K562 (cell line): Measurements from ENCODE around the gene FBXO10. TPM values are rescaled to one million over a fixed set of nuclear protein-coding genes. Genes with fewer than 3 reads are reported as not detected.

ENCODE experiments used
- ARID2 ChIP-seq: fragments of 450-650 bp; IDR thresholded peaks from 2 replicates; pipeline ENCODE4 v1.6.1; 2017; ENCODE audit warnings: antibody characterized with exemption, mild to moderate bottlenecking
- ETS2 ChIP-seq: IDR thresholded peaks from 2 replicates; pipeline ENCODE4 v1.6.1; 2016; ENCODE audit warnings: borderline replicate concordance, missing genetic modification characterization, mild to moderate bottlenecking, moderate library complexity, missing compliant biosample characterization; ENCODE audit not compliant: poor library complexity, severe bottlenecking
- MYBL2 ChIP-seq, 2 experiments: fragments of 450-650 bp in 1 of 2; sonication (generic) in 1 of 2; formaldehyde crosslinking in 1 of 2; IDR thresholded peaks; 2 replicates each; pipeline versions ENCODE4 v1.6.1 to v1.8.1; 2017 to 2022; ENCODE audit warnings: borderline replicate concordance in 1 of 2, inconsistent platforms in 1 of 2, low read depth in 1 of 2, mild to moderate bottlenecking in 1 of 2, missing genetic modification reagents in 1 of 2, moderate library complexity in 1 of 2
- NFATC3 ChIP-seq: fragments of 450-650 bp; IDR thresholded peaks from 2 replicates; pipeline ENCODE4 v1.6.1; 2017; ENCODE audit warnings: mild to moderate bottlenecking
- POLR2AphosphoS5 ChIP-seq: IDR thresholded peaks from 2 replicates; pipeline ENCODE4 v1.6.1; 2011; ENCODE audit warnings: mild to moderate bottlenecking, low read depth, low read length, moderate library complexity; ENCODE audit not compliant: control insufficient read depth, insufficient read depth
- POLR3G ChIP-seq: IDR thresholded peaks from 2 replicates; pipeline ENCODE4 v1.6.1; 2011; ENCODE audit not compliant: insufficient read length, insufficient replicate concordance; ENCODE audit errors: extremely low read depth
- RBBP5 ChIP-seq: fragments of 200-600 bp; sonication (generic); IDR thresholded peaks from 2 replicates; pipeline ENCODE4 v1.6.1; 2012; ENCODE audit warnings: borderline replicate concordance, mild to moderate bottlenecking, low read length, control low read depth, inconsistent platforms; ENCODE audit not compliant: insufficient read depth, poor library complexity, severe bottlenecking
- SUPT5H ChIP-seq: fragments of 450-650 bp; IDR thresholded peaks from 2 replicates; pipeline ENCODE4 v1.6.1; 2016
- polyA plus RNA-seq, 8 experiments: library from polyadenylated mRNA; depleted of rRNA in 4 of 8; stranded (reverse) in 5 of 8; unstranded in 3 of 8; fragments of >200 nt; fragmentation: Nextera tagmentation in 2 of 8; fragmentation: Illumina TruSeq in 1 of 8; extraction: Ambion mirVana in 2 of 8; extraction: Trizol in 1 of 8; gene quantifications; 2 replicates each; pipeline versions ENCODE4 v1.2.1 to v1.2.3, GENCODE V29; 2011 to 2014; ENCODE audit warnings: inconsistent platforms in 1 of 8, missing spikeins in 1 of 8
- total RNA-seq, 7 experiments: library from RNA; depleted of rRNA in 6 of 7; stranded (reverse); fragments of >200 nt in 6 of 7; fragmentation: Illumina TruSeq in 2 of 7; extraction: Trizol in 2 of 7; gene quantifications; 2 replicates each; pipeline versions ENCODE4 v1.2.1 to v1.2.3, GENCODE V29; 2011 to 2021; ENCODE audit warnings: low replicate concordance in 1 of 7
- TF ChIP-seq, protein P1 (sequence below): sonication (generic); formaldehyde crosslinking; IDR thresholded peaks from 2 replicates; pipeline ENCODE4 v1.8.0; 2023; ENCODE audit warnings: mild to moderate bottlenecking, missing genetic modification reagents
- TF ChIP-seq, protein P2 (sequence below), 2 experiments: fragments of 250-450 bp in 1 of 2; fragments of 450-650 bp in 1 of 2; sonication (Bioruptor Pico) in 1 of 2; IDR thresholded peaks; 2 replicates each; pipeline versions ENCODE4 v1.6.1 to v1.8.0; 2016 to 2021; ENCODE audit warnings: mild to moderate bottlenecking in 2 of 2, moderate library complexity in 2 of 2, missing compliant biosample characterization in 1 of 2, missing genetic modification characterization in 1 of 2
- TF ChIP-seq, protein P3 (sequence below): sonication (generic); formaldehyde crosslinking; IDR thresholded peaks from 2 replicates; pipeline ENCODE4 v1.8.0; 2022; ENCODE audit warnings: mild to moderate bottlenecking, missing genetic modification reagents
- TF ChIP-seq, protein P4 (sequence below), 2 experiments: fragments of 450-650 bp in 1 of 2; IDR thresholded peaks; 2 replicates each; pipeline ENCODE4 v1.6.1; 2011 to 2017; ENCODE audit warnings: low read depth in 2 of 2, antibody characterized with exemption in 1 of 2, borderline replicate concordance in 1 of 2, low read length in 1 of 2, mild to moderate bottlenecking in 1 of 2, mixed read lengths in 1 of 2; ENCODE audit not compliant: control insufficient read depth in 1 of 2
- TF ChIP-seq, protein P5 (sequence below): fragments of 250-450 bp; sonication (Bioruptor Pico); IDR thresholded peaks from 2 replicates; pipeline ENCODE4 v1.8.0; 2022; ENCODE audit warnings: inconsistent platforms
- TF ChIP-seq, protein P6 (sequence below): fragments of 250-450 bp; sonication (Bioruptor Pico); IDR thresholded peaks from 2 replicates; pipeline ENCODE4 v1.4.0; 2020; ENCODE audit warnings: mild to moderate bottlenecking, moderate library complexity

FBXO10 gene
- total and polyA plus RNA-seq, 9 of the 15 experiments (the other 6 are each of a cell fraction or from before 2014, with no cell fraction given): 0.84 to 9.9 (median 6.0) TPM

DNA sequence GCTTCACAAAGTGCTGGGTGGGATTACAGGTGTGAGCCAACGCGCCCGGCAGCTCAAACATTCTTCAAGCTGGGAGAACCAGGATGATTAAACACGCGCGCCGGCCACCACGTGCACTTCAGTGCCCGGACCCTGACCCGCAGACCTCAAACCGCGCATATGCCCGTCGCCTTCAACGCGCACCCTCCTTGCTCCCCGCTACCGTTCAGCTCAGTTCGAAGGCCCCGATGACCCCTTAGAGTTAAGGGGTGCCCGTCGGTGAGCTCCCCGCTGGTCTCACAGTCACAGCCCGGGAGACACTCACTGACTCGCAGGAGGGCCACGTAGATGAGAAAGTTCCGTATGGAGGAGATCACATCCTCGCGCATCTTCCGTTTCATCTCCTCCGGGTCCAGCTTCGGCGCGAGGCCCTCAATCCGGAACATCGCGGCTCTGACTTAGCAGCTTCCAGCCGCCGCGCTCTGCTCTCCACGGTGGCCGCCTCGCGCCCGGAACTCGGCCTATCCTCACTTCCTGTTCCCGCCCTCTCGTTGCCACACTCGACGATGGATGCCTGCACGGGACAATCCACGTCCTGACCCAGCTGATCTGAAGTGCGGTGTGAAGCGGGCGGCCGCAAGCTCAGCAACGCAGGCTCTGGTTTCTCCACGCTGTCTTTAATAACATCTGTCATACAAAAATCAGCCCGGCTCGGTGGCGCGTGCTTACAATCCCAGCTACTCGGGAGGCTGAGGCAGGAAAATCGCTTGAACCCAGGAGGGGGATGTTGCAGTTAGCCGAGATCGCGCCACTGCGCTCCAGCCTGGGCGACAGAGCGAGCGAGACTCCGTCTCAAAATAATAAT lies 16.1 kb upstream of the FBXO10 start, which contains the start of gene TOMM5 (continued):
- TF ChIP-seq POLR3G: no peak
- no peak for TF ChIP-seq MYBL2 (IDR thresholded peaks at IDR 0.05; ENCODE audit: low read depth)
- no peak for TF ChIP-seq MYBL2 (CRISPR knock-in tag; IDR thresholded peaks at IDR 0.05; ENCODE audit: borderline replicate concordance)
- no peak for TF ChIP-seq NFATC3
- TF ChIP-seq, protein P1, sequence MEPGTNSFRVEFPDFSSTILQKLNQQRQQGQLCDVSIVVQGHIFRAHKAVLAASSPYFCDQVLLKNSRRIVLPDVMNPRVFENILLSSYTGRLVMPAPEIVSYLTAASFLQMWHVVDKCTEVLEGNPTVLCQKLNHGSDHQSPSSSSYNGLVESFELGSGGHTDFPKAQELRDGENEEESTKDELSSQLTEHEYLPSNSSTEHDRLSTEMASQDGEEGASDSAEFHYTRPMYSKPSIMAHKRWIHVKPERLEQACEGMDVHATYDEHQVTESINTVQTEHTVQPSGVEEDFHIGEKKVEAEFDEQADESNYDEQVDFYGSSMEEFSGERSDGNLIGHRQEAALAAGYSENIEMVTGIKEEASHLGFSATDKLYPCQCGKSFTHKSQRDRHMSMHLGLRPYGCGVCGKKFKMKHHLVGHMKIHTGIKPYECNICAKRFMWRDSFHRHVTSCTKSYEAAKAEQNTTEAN (CRISPR knock-in tag): no peak
- TF ChIP-seq, protein P2, sequence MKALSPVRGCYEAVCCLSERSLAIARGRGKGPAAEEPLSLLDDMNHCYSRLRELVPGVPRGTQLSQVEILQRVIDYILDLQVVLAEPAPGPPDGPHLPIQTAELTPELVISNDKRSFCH (CRISPR knock-in tag; IDR thresholded peaks at IDR 0.05): no peak
- TF ChIP-seq, protein P2 (tag; IDR thresholded peaks at IDR 0.05): peak; percentile 91
- peak; percentile 99 for TF ChIP-seq SUPT5H
- TF ChIP-seq, protein P3, sequence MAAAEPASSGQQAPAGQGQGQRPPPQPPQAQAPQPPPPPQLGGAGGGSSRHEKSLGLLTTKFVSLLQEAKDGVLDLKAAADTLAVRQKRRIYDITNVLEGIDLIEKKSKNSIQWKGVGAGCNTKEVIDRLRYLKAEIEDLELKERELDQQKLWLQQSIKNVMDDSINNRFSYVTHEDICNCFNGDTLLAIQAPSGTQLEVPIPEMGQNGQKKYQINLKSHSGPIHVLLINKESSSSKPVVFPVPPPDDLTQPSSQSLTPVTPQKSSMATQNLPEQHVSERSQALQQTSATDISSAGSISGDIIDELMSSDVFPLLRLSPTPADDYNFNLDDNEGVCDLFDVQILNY (CRISPR knock-in tag): peak; percentile 83; the same call in 1 of the 2 replicates
- TF ChIP-seq, protein P4, sequence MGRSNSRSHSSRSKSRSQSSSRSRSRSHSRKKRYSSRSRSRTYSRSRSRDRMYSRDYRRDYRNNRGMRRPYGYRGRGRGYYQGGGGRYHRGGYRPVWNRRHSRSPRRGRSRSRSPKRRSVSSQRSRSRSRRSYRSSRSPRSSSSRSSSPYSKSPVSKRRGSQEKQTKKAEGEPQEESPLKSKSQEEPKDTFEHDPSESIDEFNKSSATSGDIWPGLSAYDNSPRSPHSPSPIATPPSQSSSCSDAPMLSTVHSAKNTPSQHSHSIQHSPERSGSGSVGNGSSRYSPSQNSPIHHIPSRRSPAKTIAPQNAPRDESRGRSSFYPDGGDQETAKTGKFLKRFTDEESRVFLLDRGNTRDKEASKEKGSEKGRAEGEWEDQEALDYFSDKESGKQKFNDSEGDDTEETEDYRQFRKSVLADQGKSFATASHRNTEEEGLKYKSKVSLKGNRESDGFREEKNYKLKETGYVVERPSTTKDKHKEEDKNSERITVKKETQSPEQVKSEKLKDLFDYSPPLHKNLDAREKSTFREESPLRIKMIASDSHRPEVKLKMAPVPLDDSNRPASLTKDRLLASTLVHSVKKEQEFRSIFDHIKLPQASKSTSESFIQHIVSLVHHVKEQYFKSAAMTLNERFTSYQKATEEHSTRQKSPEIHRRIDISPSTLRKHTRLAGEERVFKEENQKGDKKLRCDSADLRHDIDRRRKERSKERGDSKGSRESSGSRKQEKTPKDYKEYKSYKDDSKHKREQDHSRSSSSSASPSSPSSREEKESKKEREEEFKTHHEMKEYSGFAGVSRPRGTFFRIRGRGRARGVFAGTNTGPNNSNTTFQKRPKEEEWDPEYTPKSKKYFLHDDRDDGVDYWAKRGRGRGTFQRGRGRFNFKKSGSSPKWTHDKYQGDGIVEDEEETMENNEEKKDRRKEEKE (IDR thresholded peaks at IDR 0.05; ENCODE audit: borderline replicate concordance in 1 of 2, control insufficient read depth in 1 of 2, low read depth in 2 of 2, low read length in 1 of 2): no peak
- TF ChIP-seq ARID2: no peak
- TF ChIP-seq RBBP5: peak; percentile 93
- TF ChIP-seq, protein P5, sequence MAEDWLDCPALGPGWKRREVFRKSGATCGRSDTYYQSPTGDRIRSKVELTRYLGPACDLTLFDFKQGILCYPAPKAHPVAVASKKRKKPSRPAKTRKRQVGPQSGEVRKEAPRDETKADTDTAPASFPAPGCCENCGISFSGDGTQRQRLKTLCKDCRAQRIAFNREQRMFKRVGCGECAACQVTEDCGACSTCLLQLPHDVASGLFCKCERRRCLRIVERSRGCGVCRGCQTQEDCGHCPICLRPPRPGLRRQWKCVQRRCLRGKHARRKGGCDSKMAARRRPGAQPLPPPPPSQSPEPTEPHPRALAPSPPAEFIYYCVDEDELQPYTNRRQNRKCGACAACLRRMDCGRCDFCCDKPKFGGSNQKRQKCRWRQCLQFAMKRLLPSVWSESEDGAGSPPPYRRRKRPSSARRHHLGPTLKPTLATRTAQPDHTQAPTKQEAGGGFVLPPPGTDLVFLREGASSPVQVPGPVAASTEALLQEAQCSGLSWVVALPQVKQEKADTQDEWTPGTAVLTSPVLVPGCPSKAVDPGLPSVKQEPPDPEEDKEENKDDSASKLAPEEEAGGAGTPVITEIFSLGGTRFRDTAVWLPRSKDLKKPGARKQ (CRISPR knock-in tag): no peak
- TF ChIP-seq POLR2AphosphoS5: peak; percentile 92
- TF ChIP-seq, protein P6, sequence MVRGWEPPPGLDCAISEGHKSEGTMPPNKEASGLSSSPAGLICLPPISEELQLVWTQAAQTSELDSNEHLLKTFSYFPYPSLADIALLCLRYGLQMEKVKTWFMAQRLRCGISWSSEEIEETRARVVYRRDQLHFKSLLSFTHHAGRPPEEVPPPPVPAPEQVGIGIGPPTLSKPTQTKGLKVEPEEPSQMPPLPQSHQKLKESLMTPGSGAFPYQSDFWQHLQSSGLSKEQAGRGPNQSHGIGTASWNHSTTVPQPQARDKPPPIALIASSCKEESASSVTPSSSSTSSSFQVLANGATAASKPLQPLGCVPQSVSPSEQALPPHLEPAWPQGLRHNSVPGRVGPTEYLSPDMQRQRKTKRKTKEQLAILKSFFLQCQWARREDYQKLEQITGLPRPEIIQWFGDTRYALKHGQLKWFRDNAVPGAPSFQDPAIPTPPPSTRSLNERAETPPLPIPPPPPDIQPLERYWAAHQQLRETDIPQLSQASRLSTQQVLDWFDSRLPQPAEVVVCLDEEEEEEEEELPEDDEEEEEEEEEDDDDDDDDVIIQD (CRISPR knock-in tag): no peak
- TF ChIP-seq ETS2 (tag): no peak
